ENCODE measurements around the gene GIMAP4. TPM values are rescaled to one million over a fixed set of nuclear protein-coding genes. Genes with fewer than 3 reads are reported as not detected.

GIMAP4 gene
- total and polyA plus RNA-seq, 12 donors = 19.6 to 52.7 (median 34.2) TPM

- intact Hi-C loops (cut with DNase I) = no loop called here
- Histone ChIP-seq H3K36me3 (replicated peaks in 1 of 2) (no peaks in the 10 kb centered on the region), H3K4me3 (no peak overlapping the region), H3K27me3 (no peaks in the 10 kb centered on the region), H3K4me1 (replicated peaks in 1 of 2) (no peaks in the 10 kb centered on the region), H3K27ac (no peak overlapping the region), H3K9me3 (replicated peaks in 1 of 3) (no peaks in the 10 kb centered on the region)
- TF ChIP-seq POLR2A (IDR thresholded peaks at IDR 0.05) = no peak
- TF ChIP-seq, protein P1, sequence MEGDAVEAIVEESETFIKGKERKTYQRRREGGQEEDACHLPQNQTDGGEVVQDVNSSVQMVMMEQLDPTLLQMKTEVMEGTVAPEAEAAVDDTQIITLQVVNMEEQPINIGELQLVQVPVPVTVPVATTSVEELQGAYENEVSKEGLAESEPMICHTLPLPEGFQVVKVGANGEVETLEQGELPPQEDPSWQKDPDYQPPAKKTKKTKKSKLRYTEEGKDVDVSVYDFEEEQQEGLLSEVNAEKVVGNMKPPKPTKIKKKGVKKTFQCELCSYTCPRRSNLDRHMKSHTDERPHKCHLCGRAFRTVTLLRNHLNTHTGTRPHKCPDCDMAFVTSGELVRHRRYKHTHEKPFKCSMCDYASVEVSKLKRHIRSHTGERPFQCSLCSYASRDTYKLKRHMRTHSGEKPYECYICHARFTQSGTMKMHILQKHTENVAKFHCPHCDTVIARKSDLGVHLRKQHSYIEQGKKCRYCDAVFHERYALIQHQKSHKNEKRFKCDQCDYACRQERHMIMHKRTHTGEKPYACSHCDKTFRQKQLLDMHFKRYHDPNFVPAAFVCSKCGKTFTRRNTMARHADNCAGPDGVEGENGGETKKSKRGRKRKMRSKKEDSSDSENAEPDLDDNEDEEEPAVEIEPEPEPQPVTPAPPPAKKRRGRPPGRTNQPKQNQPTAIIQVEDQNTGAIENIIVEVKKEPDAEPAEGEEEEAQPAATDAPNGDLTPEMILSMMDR (IDR thresholded peaks at IDR 0.05) = no peak
- WGBS, 4 donors = 77 to 87% (median 81%) methylated on average over 3 of the region's 3 CpGs
- no peak for DNase-seq
Observed at GRCh38 chr7:150620061-150620460, 52.9 kb downstream of the GIMAP4 start.

DNA sequence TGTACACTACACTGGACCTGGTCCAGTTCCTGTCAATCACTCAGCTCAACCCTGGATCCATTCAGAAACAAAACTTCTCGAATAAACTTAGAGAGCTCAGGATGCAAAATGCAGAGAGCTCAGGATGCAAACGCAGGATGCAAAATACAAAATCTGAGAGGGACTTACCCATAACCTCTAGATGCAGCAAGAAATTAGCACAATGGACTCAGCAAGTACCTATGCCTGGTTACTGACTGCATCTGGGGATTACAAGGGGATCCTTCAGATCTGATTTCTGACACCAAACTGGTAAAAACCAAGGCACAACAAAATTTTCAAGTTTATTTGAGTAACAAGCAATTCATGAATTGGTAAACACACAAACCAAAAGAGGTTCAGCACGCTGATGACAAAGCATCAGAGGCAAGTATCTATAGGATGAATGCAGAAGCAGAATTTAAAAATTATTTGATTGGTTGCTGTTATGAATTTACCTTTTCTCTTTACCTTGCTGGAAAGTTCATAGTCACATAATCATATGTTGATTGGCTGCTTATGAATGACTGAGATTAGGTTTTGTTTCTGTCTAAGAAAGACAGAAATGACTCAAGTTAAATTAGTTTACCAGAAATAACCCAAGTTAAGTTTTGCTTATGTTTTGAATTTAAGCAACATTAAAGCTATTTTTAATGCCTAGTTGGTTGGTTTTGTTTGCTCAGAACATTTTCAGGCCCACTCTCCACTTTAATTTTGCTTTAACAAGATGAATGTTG, 53.6 kb downstream of the GIMAP4 start:
- Histone ChIP-seq H3K27me3 (no peaks in the 10 kb centered on the region), H3K9me3 (replicated peaks in 1 of 3) (no peaks in the 10 kb centered on the region), H3K4me1 (replicated peaks in 1 of 2) (no peaks in the 10 kb centered on the region), H3K4me3 (no peak overlapping the region), H3K27ac (no peak overlapping the region), H3K36me3 (replicated peaks in 1 of 2) (no peaks in the 10 kb centered on the region)
- intact Hi-C loops (cut with DNase I) = no loop called here
- 60 to 86% (median 65%) methylated on average over 3 of the region's 3 CpGs for WGBS, 4 donors
- TF ChIP-seq, protein P1 (IDR thresholded peaks at IDR 0.05) = no peak
- no peak for TF ChIP-seq POLR2A (IDR thresholded peaks at IDR 0.05)
- DNase-seq = no peak

DNA sequence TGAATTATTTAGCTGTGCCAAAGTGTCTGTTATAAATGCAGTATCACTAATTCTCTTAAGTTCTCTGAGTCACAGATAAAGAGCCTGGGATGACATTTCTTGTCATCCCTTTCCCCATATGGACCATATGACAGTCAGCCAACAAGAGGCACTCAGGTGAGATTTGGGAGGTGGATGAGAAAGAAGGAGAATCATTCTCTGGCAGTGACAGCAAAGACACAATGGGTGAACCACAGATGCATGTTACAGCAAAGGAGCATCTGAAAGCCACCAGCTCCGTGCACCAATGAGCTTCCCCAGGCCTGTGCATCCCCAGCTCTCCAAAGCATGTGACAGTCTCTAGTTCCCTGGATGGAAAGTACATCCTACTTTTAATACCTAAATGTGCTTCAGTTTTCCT, 54.2 kb downstream of the GIMAP4 start:
- no peaks in the 10 kb centered on the region for H3K36me3 ChIP-seq (replicated peaks in 1 of 2)
- DNase-seq = no peak
- no peaks in the 10 kb centered on the region for H3K27me3 ChIP-seq
- intact Hi-C loops (cut with DNase I) = no loop called here
- H3K27ac ChIP-seq = no peak overlapping the region
- H3K4me1 ChIP-seq (replicated peaks in 1 of 2) = no peaks in the 10 kb centered on the region
- H3K9me3 ChIP-seq (replicated peaks in 1 of 3) = no peaks in the 10 kb centered on the region
- no peak overlapping the region for H3K4me3 ChIP-seq
- no peak for TF ChIP-seq POLR2A (IDR thresholded peaks at IDR 0.05)
- TF ChIP-seq, protein P1 (IDR thresholded peaks at IDR 0.05) = no peak
- WGBS, 4 donors = 68 to 100% (median 79%) methylated on average over 1 of the region's 1 CpG

Other genes starting within 250 kb of the GIMAP4 start
- gene LRRC61, start 244.0 kb upstream of the GIMAP4 start, total RNA-seq = 1,000 to 10,000 TPM in 1 of 9 donors, 100 to 1,000 TPM in 6, 10 to 100 TPM in 2; 11.4 to 1,435 (median 224) TPM
- gene LRRC61, start 244.0 kb upstream of the GIMAP4 start, polyA plus RNA-seq = 10 to 100 TPM in 2 of 3 donors, 1 to 10 TPM in 1; 8.6 to 34.5 (median 33.6) TPM
- gene ACTR3C, start 243.8 kb upstream of the GIMAP4 start, total RNA-seq = 10 to 100 TPM; 14.5 to 50.0 (median 31.8) TPM
- 10 to 100 TPM in 2 of 3 donors, 1 to 10 TPM in 1; 6.6 to 16.9 (median 10.7) TPM for gene ACTR3C, start 243.8 kb upstream of the GIMAP4 start, polyA plus RNA-seq
- 1,000 to 10,000 TPM in 8 of 9 donors, 100 to 1,000 TPM in 1; 132 to 6,437 (median 3,184) TPM for gene RARRES2, start 225.8 kb upstream of the GIMAP4 start, total RNA-seq
- 1,000 to 10,000 TPM in 2 of 3 donors, 100 to 1,000 TPM in 1; 590 to 7,984 (median 3,445) TPM for gene RARRES2, start 225.8 kb upstream of the GIMAP4 start, polyA plus RNA-seq
- gene REPIN1, start 198.6 kb upstream of the GIMAP4 start, total RNA-seq = 100 to 1,000 TPM in 8 of 9 donors, 10 to 100 TPM in 1; 47.5 to 294 (median 208) TPM
- gene REPIN1, start 198.6 kb upstream of the GIMAP4 start, polyA plus RNA-seq = 100 to 1,000 TPM in 1 of 3 donors, 10 to 100 TPM in 2; 69.0 to 140 (median 95.8) TPM
- gene ZNF775, start 188.1 kb upstream of the GIMAP4 start, total RNA-seq = 10 to 100 TPM in 1 of 9 donors, 1 to 10 TPM in 8; 3.2 to 13.9 (median 7.1) TPM
- gene ZNF775, start 188.1 kb upstream of the GIMAP4 start, polyA plus RNA-seq = 1 to 10 TPM in 2 of 3 donors, under 1 TPM in 1; 0.26 to 6.0 (median 3.0) TPM
- 10 to 100 TPM in 5 of 9 donors, 1 to 10 TPM in 4; 6.1 to 18.4 (median 11.2) TPM for gene GIMAP8, start 116.8 kb upstream of the GIMAP4 start, total RNA-seq
- gene GIMAP8, start 116.8 kb upstream of the GIMAP4 start, polyA plus RNA-seq = 1 to 10 TPM; 6.1 to 9.3 (median 6.8) TPM
- gene GIMAP7, start 52.5 kb upstream of the GIMAP4 start, total RNA-seq = 10 to 100 TPM in 7 of 9 donors, 1 to 10 TPM in 2; 4.2 to 24.8 (median 15.9) TPM
- 10 to 100 TPM; 17.6 to 39.3 (median 24.7) TPM for gene GIMAP7, start 52.5 kb upstream of the GIMAP4 start, polyA plus RNA-seq
- 10 to 100 TPM; 12.6 to 50.6 (median 27.6) TPM for gene GIMAP6, start 65.0 kb downstream of the GIMAP4 start, total RNA-seq
- gene GIMAP6, start 65.0 kb downstream of the GIMAP4 start, polyA plus RNA-seq = 10 to 100 TPM in 2 of 3 donors, 1 to 10 TPM in 1; 9.9 to 12.9 (median 11.0) TPM
- 10 to 100 TPM in 7 of 9 donors, 1 to 10 TPM in 2; 6.6 to 23.6 (median 15.4) TPM for gene GIMAP2, start 118.3 kb downstream of the GIMAP4 start, total RNA-seq
- 10 to 100 TPM in 1 of 3 donors, 1 to 10 TPM in 2; 5.2 to 10.9 (median 7.8) TPM for gene GIMAP2, start 118.3 kb downstream of the GIMAP4 start, polyA plus RNA-seq
- 10 to 100 TPM in 1 of 9 donors, 1 to 10 TPM in 8; 1.6 to 11.2 (median 6.6) TPM for gene GIMAP1, start 149.2 kb downstream of the GIMAP4 start, total RNA-seq
- 1 to 10 TPM; 1.5 to 4.7 (median 4.2) TPM for gene GIMAP1, start 149.2 kb downstream of the GIMAP4 start, polyA plus RNA-seq
- 10 to 100 TPM in 8 of 9 donors, 1 to 10 TPM in 1; 7.9 to 65.0 (median 18.9) TPM for gene GIMAP5, start 170.0 kb downstream of the GIMAP4 start, total RNA-seq
- gene GIMAP5, start 170.0 kb downstream of the GIMAP4 start, polyA plus RNA-seq = 10 to 100 TPM; 13.2 to 32.9 (median 29.7) TPM
- 10 to 100 TPM in 8 of 9 donors, 1 to 10 TPM in 1; 1.8 to 99.1 (median 39.7) TPM for gene TMEM176B, start 233.0 kb downstream of the GIMAP4 start, total RNA-seq
- 10 to 100 TPM; 12.0 to 33.6 (median 12.6) TPM for gene TMEM176B, start 233.0 kb downstream of the GIMAP4 start, polyA plus RNA-seq
- gene TMEM176A, start 233.4 kb downstream of the GIMAP4 start, total RNA-seq = 10 to 100 TPM in 8 of 9 donors, under 1 TPM in 1; 0.78 to 70.9 (median 28.0) TPM
- 10 to 100 TPM; 14.6 to 46.4 (median 15.7) TPM for gene TMEM176A, start 233.4 kb downstream of the GIMAP4 start, polyA plus RNA-seq

All from adrenal gland (tissue), 12 donors.